ENCODE measurements around the gene ELOA. TPM values are rescaled to one million over a fixed set of nuclear protein-coding genes. Genes with fewer than 3 reads are reported as not detected.

The ELOA gene
- total RNA-seq, 1 donor from 2014 or later: 58.1 TPM

- Mint-ChIP-seq H3K27ac (ENCODE audit: unreplicated experiment) (no peak overlapping the region), H3K36me3 (ENCODE audit: low read depth, unreplicated experiment) (peaks cover 4% of the 10 kb centered on the region), H3K27me3 (ENCODE audit: low read depth, unreplicated experiment) (no peaks in the 10 kb centered on the region), H3K4me3 (ENCODE audit: unreplicated experiment) (no peak overlapping the region), H3K9me3 (ENCODE audit: unreplicated experiment) (no peaks in the 10 kb centered on the region), H3K4me1 (ENCODE audit: low read depth, unreplicated experiment) (peaks cover 5% of the 10 kb centered on the region)
- H3K36me3 ChIP-seq (ENCODE audit: insufficient read depth, low read length): no peaks in the 10 kb centered on the region
- H3K4me1 ChIP-seq (ENCODE audit: insufficient read depth, low read length): peaks cover 32% of the 10 kb centered on the region
- FAIRE-seq: no peak
- H3K4me3 ChIP-seq (ENCODE audit: insufficient read depth, low read depth, low read length): no peak overlapping the region
- no peak for DNase-seq (ENCODE audit: low read depth)
- no peaks in the 10 kb centered on the region for H3K9me3 ChIP-seq (ENCODE audit: insufficient read depth, low read depth, low read length)
- no peak overlapping the region for H3K27ac ChIP-seq (ENCODE audit: low read depth, low read length)
- peaks cover 18% of the 10 kb centered on the region for H4K20me1 ChIP-seq (ENCODE audit: insufficient read depth, low read length)
- no peak overlapping the region for H3K9ac ChIP-seq (ENCODE audit: low read length)
- no peaks in the 10 kb centered on the region for H3K27me3 ChIP-seq (ENCODE audit: insufficient read depth, low read length)
- no peak overlapping the region for H2AFZ ChIP-seq (ENCODE audit: low read depth, low read length)
- TF ChIP-seq EZH2 (IDR thresholded peaks at IDR 0.05; ENCODE audit: insufficient read depth, low read length): no peak
- TF ChIP-seq CTCF (IDR thresholded peaks at IDR 0.05; ENCODE audit: insufficient read depth, low read depth, low read length): no peak
- no peak overlapping the region for H3K4me2 ChIP-seq (ENCODE audit: low read length)
- peaks cover 22% of the 10 kb centered on the region for H3K79me2 ChIP-seq (ENCODE audit: insufficient read depth, low read length)
Observed at GRCh38 chr1:23796466-23797271, 53.4 kb downstream of the ELOA start.

- no peak overlapping the region for H3K27ac ChIP-seq (ENCODE audit: low read depth, low read length)
- no peaks in the 10 kb centered on the region for H3K9me3 ChIP-seq (ENCODE audit: insufficient read depth, low read depth, low read length)
- H3K9me3 Mint-ChIP-seq (ENCODE audit: unreplicated experiment): no peaks in the 10 kb centered on the region
- peaks cover 4% of the 10 kb centered on the region for H3K36me3 Mint-ChIP-seq (ENCODE audit: low read depth, unreplicated experiment)
- no peak overlapping the region for H3K4me3 Mint-ChIP-seq (ENCODE audit: unreplicated experiment)
- no peak overlapping the region for H3K4me3 ChIP-seq (ENCODE audit: insufficient read depth, low read depth, low read length)
- FAIRE-seq: no peak
- H3K4me1 Mint-ChIP-seq (ENCODE audit: low read depth, unreplicated experiment): peaks cover 5% of the 10 kb centered on the region
- no peak overlapping the region for H3K4me2 ChIP-seq (ENCODE audit: low read length)
- H3K27me3 ChIP-seq (ENCODE audit: insufficient read depth, low read length): no peaks in the 10 kb centered on the region
- H3K4me1 ChIP-seq (ENCODE audit: insufficient read depth, low read length): peaks cover 25% of the 10 kb centered on the region
- H3K79me2 ChIP-seq (ENCODE audit: insufficient read depth, low read length): peaks cover 11% of the 10 kb centered on the region
- TF ChIP-seq CTCF (IDR thresholded peaks at IDR 0.05; ENCODE audit: insufficient read depth, low read depth, low read length): no peak
- TF ChIP-seq EZH2 (IDR thresholded peaks at IDR 0.05; ENCODE audit: insufficient read depth, low read length): no peak
- H2AFZ ChIP-seq (ENCODE audit: low read depth, low read length): no peak overlapping the region
- H3K9ac ChIP-seq (ENCODE audit: low read length): no peak overlapping the region
- DNase-seq (ENCODE audit: low read depth): no peak
- H3K27ac Mint-ChIP-seq (ENCODE audit: unreplicated experiment): no peak overlapping the region
- peaks cover 8% of the 10 kb centered on the region for H4K20me1 ChIP-seq (ENCODE audit: insufficient read depth, low read length)
- no peaks in the 10 kb centered on the region for H3K36me3 ChIP-seq (ENCODE audit: insufficient read depth, low read length)
- H3K27me3 Mint-ChIP-seq (ENCODE audit: low read depth, unreplicated experiment): no peaks in the 10 kb centered on the region
Observed at GRCh38 chr1:23797478-23798448, 54.5 kb downstream of the ELOA start.

Measured in astrocyte (in vitro differentiated cells and primary cell).